Effector memory CD4-positive, alpha-beta T cell (primary cell): ENCODE measurements around the gene PRSS2.

ENCODE experiments used
- DNase-seq, 3 donors: peaks; one replicate each; pipeline ENCODE4 v3.0.0-alpha.2; 2020
- H3K27ac ChIP-seq: 2 replicates; pipeline ENCODE4 v1.7.0; 2013; ENCODE audit warnings: mild to moderate bottlenecking, low read length, moderate library complexity; ENCODE audit not compliant: insufficient read depth, poor library complexity, severe bottlenecking
- H3K27me3 ChIP-seq: replicated peaks from 2 replicates; pipeline ENCODE4 v1.7.0; 2013; ENCODE audit warnings: mild to moderate bottlenecking, low read length; ENCODE audit not compliant: insufficient read depth, control insufficient read depth, poor library complexity, severe bottlenecking
- H3K36me3 ChIP-seq: 2 replicates; pipeline ENCODE4 v1.7.0; 2013; ENCODE audit warnings: mild to moderate bottlenecking, low read length, moderate library complexity; ENCODE audit not compliant: control insufficient read depth, insufficient read depth
- H3K4me1 ChIP-seq: 2 replicates; pipeline ENCODE4 v1.7.0; 2013; ENCODE audit warnings: low read length, mild to moderate bottlenecking; ENCODE audit not compliant: control insufficient read depth, insufficient read depth, poor library complexity, severe bottlenecking
- H3K4me3 ChIP-seq: 2 replicates; pipeline ENCODE4 v1.7.0; 2013; ENCODE audit warnings: low read length, low read depth, mild to moderate bottlenecking; ENCODE audit not compliant: insufficient read depth, poor library complexity, severe bottlenecking
- H3K9me3 ChIP-seq: 2 replicates; pipeline ENCODE4 v1.7.0; 2013; ENCODE audit warnings: mild to moderate bottlenecking, low read length, moderate library complexity; ENCODE audit not compliant: control insufficient read depth

Gene PRSS2

GRCh38 chr7:142800699-142801260, 30.0 kb downstream of the PRSS2 start:
- Histone ChIP-seq H3K4me3 (peak overlapping the region; percentile 1), H3K4me1 (peaks cover 68% of the 10 kb centered on the region), H3K9me3 (no peaks in the 10 kb centered on the region), H3K27ac (peak overlapping the region; percentile 99), H3K27me3 (no peaks in the 10 kb centered on the region), H3K36me3 (peaks cover 45% of the 10 kb centered on the region)
- DNase-seq: no peak

- Histone ChIP-seq H3K4me3 (peak overlapping the region; percentile 6), H3K27ac (peak overlapping the region; percentile 99), H3K9me3 (no peaks in the 10 kb centered on the region), H3K4me1 (peaks cover 78% of the 10 kb centered on the region), H3K27me3 (no peaks in the 10 kb centered on the region), H3K36me3 (peaks cover 45% of the 10 kb centered on the region)
- DNase-seq: no peak
Measured at GRCh38 chr7:142801601-142802295, 31.0 kb downstream of the PRSS2 start.

GRCh38 chr7:142802301-142802700, 31.5 kb downstream of the PRSS2 start:
- no peaks in the 10 kb centered on the region for H3K27me3 ChIP-seq
- peaks cover 83% of the 10 kb centered on the region for H3K4me1 ChIP-seq
- H3K9me3 ChIP-seq: no peaks in the 10 kb centered on the region

GRCh38 chr7:142803901-142804300, 33.1 kb downstream of the PRSS2 start:
- Histone ChIP-seq H3K4me3 (peak overlapping the region; percentile 11), H3K4me1 (peaks cover 92% of the 10 kb centered on the region), H3K9me3 (no peaks in the 10 kb centered on the region), H3K27ac (peak overlapping the region; percentile 99), H3K27me3 (no peaks in the 10 kb centered on the region), H3K36me3 (peaks cover 29% of the 10 kb centered on the region)
- DNase-seq: no peak

More at GRCh38 chr7:142802301-142802700, 31.5 kb downstream of the PRSS2 start:
- Histone ChIP-seq H3K27ac (peak overlapping the region; percentile 99), H3K4me3 (no peak overlapping the region), H3K36me3 (peaks cover 40% of the 10 kb centered on the region)
- DNase-seq: no peak

GRCh38 chr7:142804728-142805207, 34.0 kb downstream of the PRSS2 start:
- Histone ChIP-seq H3K4me1 (peaks cover 97% of the 10 kb centered on the region), H3K9me3 (no peaks in the 10 kb centered on the region), H3K4me3 (no peak overlapping the region), H3K27ac (peak overlapping the region; percentile 99), H3K27me3 (no peaks in the 10 kb centered on the region), H3K36me3 (peaks cover 27% of the 10 kb centered on the region)
- DNase-seq: peak in 1 of 3 donors; percentile 27

GRCh38 chr7:142805350-142806021, 34.7 kb downstream of the PRSS2 start:
- Histone ChIP-seq H3K9me3 (no peaks in the 10 kb centered on the region), H3K27ac (peak overlapping the region; percentile 99), H3K4me3 (no peak overlapping the region), H3K36me3 (peaks cover 27% of the 10 kb centered on the region), H3K27me3 (no peaks in the 10 kb centered on the region), H3K4me1 (peaks cover 97% of the 10 kb centered on the region)
- no peak for DNase-seq

GRCh38 chr7:142806022-142806356, 35.2 kb downstream of the PRSS2 start:
- no peak for DNase-seq
- H3K27ac ChIP-seq: peak overlapping the region; percentile 99

GRCh38 chr7:142806957-142807356, 36.2 kb downstream of the PRSS2 start:
- no peak for DNase-seq
- peaks cover 93% of the 10 kb centered on the region for H3K4me1 ChIP-seq
- H3K4me3 ChIP-seq: peak overlapping the region; percentile 11
- H3K27ac ChIP-seq: peak overlapping the region; percentile 99
- H3K36me3 ChIP-seq: peaks cover 17% of the 10 kb centered on the region
- no peaks in the 10 kb centered on the region for H3K27me3 ChIP-seq
- no peaks in the 10 kb centered on the region for H3K9me3 ChIP-seq

More at GRCh38 chr7:142806022-142806356, 35.2 kb downstream of the PRSS2 start:
- H3K4me3 ChIP-seq: no peak overlapping the region
- peaks cover 24% of the 10 kb centered on the region for H3K36me3 ChIP-seq
- H3K4me1 ChIP-seq: peaks cover 97% of the 10 kb centered on the region
- no peaks in the 10 kb centered on the region for H3K9me3 ChIP-seq
- no peaks in the 10 kb centered on the region for H3K27me3 ChIP-seq

- H3K27me3 ChIP-seq: no peaks in the 10 kb centered on the region
Measured at GRCh38 chr7:142807855-142808460, 37.2 kb downstream of the PRSS2 start.

More at GRCh38 chr7:142807855-142808460, 37.2 kb downstream of the PRSS2 start:
- Histone ChIP-seq H3K4me1 (peaks cover 93% of the 10 kb centered on the region), H3K9me3 (no peaks in the 10 kb centered on the region), H3K36me3 (peaks cover 9% of the 10 kb centered on the region), H3K27ac (peak overlapping the region; percentile 99), H3K4me3 (peak overlapping the region; percentile 29)
- DNase-seq: peak in 2 of 3 donors; percentile 36 to 40
